NCI-H1694 treated with DMSO at 0.1 percent for 48 hours (cell line): Measurements from ENCODE around the gene ACY1.
"Not testable (repeated sequence)": the region's sequence is repeated elsewhere in the genome, so short reads cannot be mapped to it uniquely, and the experiment has no call there.

Source experiments
- DNase-seq: peaks from one replicate; lab custom pipeline; 2025; lab: John Stamatoyannopoulos, UW

The ACY1 gene

GRCh38 chr3:52025453-52025852 is 42.1 kb downstream of the ACY1 start:
- DNase-seq = no peak

- peak; percentile 64 for DNase-seq
These were observed 42.7 kb downstream of the ACY1 start for GRCh38 chr3:52026041-52026440.

GRCh38 chr3:52028572-52028971 is 45.2 kb downstream of the ACY1 start:
- DNase-seq = no peak

GRCh38 chr3:52029053-52029452 is 45.7 kb downstream of the ACY1 start:
- no peak for DNase-seq

- DNase-seq = no peak
These were observed 46.2 kb downstream of the ACY1 start for GRCh38 chr3:52029535-52029934.

- no peak for DNase-seq
These were observed 47.5 kb downstream of the ACY1 start for GRCh38 chr3:52030714-52031310.

- DNase-seq = no peak
These were observed 48.6 kb downstream of the ACY1 start for GRCh38 chr3:52031896-52032295.

- no peak for DNase-seq
These were observed 49.5 kb downstream of the ACY1 start for GRCh38 chr3:52032702-52033408.

- not testable (repeated sequence) for DNase-seq
These were observed 50.4 kb downstream of the ACY1 start for GRCh38 chr3:52033748-52034147.

GRCh38 chr3:52034212-52034611 is 50.9 kb downstream of the ACY1 start:
- DNase-seq = no peak

GRCh38 chr3:52034651-52035050 is 51.3 kb downstream of the ACY1 start:
- no peak for DNase-seq

GRCh38 chr3:52036222-52036694 is 52.9 kb downstream of the ACY1 start:
- no peak for DNase-seq

GRCh38 chr3:52036829-52037228 is 53.5 kb downstream of the ACY1 start:
- no peak for DNase-seq

GRCh38 chr3:52037291-52037690 is 54.0 kb downstream of the ACY1 start:
- DNase-seq = no peak

- no peak for DNase-seq
These were observed 54.9 kb downstream of the ACY1 start for GRCh38 chr3:52038227-52038626.
